HG02610 (cell line): ENCODE data around the gene NAA40.
A peak's percentile ranks its signal among the peaks of the same experiment; 100 is the strongest.
"Not testable (repeated sequence)": the region's sequence is repeated elsewhere in the genome, so short reads cannot be mapped to it uniquely, and the experiment has no call there.

Experiments
- ATAC-seq: cut with Tn5 transposase; IDR thresholded peaks from one replicate; pipeline ENCODE4 v1.9.1; 2021; ENCODE audit warnings: mild to moderate bottlenecking, moderate library complexity; ENCODE audit not compliant: unreplicated experiment

NAA40 gene

DNA sequence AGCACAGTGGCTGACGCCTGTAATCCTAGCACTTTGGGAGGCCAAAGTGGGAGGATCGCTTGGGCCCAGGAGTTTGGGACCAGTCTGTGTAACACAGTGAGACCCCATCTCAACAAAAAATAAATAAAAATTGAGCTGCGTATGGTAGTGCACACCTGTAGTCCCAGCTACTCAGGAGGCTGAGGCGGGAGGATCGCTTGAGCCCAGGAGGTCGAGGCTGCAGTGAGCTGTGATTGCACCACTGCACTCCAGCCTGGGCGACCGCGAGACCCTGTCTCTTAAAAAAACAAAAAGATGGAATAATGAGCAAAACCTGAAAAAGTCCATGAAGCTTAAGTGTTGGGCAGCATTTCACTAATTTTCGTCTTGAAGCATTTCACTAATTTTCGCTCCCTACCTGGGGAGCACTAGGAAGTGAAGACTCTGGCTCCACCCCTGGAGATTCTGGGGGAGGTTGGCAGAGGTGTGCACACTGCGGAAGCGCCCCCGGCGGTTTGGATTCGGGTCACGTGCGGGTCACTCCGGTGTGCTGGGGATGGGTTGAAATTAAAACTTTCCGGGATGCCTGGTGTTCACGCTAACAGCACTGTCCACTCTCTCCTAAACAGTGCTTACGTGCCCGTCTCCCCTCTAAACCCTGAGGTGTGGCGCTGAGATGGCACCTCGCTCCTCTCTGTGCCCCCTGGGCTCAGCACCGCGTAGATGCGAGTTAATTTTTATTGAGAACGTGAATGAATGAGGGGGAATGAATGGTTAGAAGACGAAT lies 906 bp upstream of the NAA40 start:
- no peak for ATAC-seq

DNA sequence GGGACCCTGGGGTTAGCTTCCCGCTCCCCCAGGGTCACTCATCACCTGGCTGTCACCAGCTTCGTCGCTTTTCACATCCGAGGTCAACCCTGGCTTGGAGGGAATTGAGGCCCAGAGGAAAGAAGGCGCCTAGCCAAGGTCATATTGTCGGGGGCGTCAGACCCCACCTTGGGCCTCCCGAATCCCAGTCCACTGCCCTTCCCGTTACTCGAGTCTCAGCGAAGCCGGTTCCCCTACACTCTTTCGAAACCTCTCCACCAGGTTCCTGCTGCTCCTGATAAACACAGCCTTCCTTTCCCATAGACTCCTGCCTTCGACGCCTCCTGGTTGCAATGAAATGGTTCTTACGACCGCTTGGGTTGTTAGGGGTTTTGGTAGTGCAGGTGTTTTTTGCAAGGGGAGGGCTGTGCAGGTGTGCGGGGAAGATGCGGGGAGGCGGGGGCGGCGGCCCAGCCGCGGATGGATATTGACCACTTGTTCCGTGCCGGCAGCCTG lies 642 bp downstream of the NAA40 start:
- no peak for ATAC-seq

DNA sequence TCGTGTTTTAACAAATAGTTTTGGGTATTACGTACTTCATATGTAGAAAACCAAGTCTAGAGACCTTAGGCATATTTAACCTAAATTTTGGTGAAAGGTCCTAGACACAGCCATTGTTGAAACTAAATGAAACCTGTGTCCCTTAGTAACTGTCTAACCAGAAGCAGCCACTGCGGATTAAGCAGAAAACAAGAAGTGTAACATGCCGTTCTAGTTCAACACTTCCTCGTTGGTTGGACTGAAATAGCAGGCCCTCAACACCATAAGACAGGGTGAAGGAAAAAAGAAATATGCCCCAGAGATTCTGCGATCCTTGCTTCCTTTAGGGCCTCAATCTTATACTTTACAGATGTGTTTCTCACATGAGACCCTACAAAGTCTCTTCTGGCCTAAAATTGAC lies 2.0 kb downstream of the NAA40 start:
- ATAC-seq: no peak

DNA sequence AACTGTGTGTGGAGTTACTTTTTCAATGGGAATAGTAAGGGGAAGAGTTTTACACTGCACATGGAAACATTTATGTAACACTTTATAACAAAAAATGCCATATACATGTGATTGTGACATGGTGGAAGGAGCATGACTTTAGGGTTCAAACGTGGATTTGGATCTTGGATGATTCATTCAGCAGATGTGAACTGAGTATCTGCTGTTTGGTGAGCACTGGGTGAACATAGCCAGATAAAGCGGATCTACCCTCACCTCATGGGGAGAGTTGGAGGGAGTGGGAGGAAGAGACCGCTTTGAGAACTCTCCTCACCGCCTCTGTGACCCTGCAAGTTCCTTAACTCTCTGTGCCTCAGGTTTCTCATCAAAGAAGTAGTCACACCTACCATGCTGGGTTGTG lies 3.1 kb downstream of the NAA40 start:
- ATAC-seq: no peak

DNA sequence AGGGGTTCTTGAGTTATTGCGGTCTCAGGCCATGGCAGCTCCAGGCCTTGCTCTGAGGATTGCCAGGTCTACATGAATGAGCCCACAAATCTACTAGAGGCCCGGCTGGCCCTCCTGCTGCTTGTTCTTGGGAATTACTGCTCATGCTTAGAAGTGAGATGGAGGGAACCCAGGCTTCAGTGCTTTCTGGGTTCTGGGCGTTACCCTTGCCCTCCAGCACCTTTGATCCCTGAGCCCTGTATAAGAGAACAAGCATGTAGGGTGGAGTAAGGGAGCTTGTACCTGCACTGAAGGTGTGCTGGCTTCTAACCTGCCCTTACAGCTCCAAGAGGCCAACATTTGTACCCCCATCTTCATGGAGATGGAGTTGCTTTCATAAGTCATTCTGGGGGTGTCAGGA lies 4.0 kb downstream of the NAA40 start:
- no peak for ATAC-seq

DNA sequence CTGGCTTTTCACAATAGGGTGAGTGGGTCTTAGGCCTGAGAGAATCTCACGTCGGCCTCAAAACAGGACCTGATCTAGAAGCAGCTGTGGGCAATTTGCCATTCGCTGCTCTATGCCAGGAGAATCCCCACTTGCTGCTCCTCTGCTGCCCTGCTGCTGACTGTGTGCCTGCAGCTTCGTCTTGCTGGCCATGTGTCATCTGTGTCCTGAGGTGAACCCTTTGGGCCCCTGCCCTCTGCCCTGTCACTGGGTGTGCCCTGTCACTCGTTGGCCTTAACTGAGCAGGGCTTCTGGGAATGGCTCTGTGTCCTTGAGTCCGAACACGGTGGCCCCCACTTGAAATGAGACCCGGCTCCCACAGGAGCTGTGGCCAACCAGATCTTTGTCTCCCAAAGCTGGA lies 6.2 kb downstream of the NAA40 start:
- ATAC-seq: no peak

DNA sequence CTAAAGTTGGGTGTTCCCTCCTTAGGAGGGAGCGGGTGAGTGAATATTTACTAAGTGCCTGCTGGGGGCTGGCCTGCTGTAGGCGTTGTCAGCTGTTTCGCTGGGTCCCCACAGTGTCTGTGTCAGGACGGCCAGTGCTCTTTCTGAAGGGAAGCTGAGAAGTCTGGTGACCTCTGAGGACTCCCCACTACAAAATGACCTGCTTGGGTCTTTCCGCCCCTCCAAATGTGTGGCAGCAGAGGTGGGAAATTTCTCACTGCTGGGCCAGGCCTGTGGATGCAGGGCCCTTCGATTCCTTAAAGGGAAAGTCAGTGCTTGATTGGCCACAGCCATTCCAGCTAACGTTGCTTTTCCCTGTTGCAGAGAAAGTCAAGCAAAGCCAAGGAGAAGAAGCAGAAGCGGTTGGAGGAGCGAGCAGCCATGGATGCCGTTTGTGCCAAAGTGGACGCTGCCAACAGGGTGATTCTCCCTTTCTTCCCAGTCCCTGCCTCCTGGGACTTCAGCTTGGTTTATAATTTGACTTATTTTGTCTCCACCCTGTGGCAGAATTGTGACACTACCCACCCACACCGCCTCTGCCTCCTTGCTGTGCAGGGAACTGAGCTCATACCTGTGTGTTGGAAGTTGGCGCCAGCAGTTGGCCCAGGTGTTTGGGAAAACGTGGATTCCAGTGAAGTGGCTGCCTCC lies 6.8 kb downstream of the NAA40 start:
- no peak for ATAC-seq

DNA sequence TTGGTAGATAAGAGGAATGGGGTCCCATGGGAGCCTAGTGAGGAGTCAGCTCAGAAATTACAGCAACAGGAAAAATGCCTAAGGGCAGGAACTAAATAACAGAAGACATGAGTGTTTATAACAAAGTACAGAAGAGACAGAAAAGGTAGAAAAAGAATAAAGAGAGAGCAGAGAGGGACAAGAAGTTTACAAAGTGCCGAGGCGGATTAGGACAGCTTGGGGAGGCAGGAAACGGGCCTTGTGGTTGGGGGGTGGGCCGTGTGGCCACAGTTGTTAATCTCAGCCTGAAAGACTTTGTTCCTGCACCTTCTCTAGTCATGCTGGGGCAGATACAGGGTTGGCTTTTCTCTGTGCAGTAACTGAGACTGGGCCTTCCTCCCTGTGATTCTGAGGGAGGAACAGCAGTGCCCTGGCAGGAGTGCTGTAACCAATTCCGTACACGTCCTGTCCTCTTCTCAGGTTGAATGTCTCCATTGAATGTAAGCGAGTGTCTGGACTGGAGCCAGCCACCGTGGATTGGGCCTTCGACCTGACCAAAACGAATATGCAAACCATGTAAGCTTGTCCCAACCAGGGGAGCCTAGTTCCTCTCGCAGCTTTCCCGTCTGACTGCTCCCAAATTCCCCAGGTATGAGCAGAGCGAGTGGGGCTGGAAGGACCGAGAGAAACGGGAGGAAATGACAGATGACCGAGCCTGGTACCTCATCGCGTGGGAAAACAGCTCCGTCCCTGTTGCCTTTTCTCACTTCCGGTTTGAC lies 13.2 kb downstream of the NAA40 start:
- ATAC-seq: peak; percentile 63

DNA sequence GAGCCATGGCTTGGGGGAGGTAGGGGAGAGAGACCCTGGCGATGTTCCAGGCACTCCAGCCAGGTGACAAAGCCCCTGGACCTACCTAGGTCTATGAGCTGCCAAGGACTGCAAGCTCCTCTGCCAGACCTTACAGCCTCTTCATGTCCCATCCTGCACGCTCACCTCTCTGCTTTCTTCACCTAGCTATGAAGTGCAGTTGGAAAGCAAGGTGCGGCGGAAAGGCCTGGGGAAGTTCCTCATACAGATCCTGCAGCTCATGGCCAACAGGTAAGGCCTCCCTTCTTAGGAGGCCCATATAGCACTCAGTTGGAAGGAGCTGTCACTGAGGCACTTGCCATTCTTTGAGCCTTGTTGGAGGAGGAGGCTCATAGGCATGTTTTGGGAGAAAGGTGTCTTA lies 13.8 kb downstream of the NAA40 start:
- no peak for ATAC-seq

DNA sequence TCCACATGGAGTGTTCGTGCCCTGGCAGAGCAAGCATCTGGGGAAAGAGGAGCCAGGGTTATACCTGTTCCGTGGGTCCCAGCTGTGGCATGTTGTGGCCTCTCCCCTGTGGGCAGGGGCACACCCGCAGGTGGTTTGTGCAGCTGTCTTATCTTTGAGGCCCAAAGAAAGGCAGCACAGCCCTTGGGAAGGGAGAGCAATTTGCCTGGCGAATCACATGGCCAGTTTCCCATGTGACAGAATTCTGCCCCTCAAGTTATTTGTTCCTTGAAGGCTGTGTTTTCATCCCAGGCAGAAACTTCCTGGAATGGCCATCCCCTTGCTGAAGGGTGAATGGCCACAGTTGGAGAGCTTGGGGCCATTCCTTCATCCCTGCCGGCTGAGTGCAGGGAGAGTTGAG lies 19.2 kb downstream of the NAA40 start:
- ATAC-seq: no peak

DNA sequence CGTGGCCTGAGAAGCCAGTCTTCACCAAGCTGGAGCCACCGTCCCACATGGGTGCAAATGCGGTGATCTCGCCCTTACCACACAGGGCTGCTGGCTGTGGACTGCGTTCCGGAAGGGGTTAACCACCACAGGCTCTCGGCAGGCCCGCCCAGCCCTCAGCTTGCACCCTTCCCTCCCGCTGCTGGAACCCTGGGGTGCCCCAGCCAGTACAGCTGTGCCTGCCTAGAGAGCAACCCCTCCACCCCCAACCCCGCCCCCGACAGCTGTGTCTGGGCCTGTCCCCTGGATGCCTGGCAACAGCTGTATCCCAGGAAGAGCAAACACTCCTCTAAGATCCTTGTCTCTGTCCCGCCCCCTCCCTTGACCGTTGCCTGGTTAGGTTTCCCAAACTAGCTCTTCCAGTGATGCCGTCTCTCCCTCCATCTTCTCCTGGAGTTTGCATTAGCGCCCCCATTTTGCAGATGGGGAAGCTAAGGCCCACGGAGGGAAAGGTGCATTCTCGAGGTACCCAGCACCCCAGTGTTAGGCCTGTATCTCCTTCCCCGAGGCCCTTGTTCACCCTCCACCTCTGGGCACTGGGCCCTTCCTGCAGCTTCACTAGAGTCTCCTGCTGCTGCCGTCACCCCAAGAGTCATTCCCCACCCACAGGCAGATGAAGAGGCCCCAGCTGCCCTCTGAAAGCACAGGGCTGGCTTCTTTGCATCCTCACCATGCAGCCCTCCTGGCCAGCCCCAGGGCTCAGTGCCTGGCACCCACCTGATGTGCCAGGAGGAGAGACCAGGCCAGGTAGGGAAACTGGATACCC lies 23.0 kb downstream of the NAA40 start:
- ATAC-seq: no peak

DNA sequence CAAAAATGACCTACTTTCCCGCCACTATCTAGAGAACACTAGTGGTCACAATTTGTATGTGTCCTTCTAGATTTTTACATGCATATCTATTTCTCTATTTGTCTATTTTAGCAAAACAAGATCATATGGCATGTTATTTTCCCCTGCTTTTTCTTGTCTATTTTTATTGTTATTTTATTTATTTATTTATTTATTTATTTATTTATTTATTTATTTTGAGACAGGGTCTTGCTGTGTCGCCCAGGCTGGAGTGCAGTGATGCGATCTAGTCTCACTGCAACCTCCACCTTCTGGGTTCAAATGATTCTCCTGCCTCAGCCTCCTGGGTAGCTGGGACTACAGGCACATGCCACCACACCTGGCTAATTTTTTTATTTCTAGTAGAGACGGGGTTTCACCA lies 25.1 kb downstream of the NAA40 start:
- not testable (repeated sequence) for ATAC-seq

DNA sequence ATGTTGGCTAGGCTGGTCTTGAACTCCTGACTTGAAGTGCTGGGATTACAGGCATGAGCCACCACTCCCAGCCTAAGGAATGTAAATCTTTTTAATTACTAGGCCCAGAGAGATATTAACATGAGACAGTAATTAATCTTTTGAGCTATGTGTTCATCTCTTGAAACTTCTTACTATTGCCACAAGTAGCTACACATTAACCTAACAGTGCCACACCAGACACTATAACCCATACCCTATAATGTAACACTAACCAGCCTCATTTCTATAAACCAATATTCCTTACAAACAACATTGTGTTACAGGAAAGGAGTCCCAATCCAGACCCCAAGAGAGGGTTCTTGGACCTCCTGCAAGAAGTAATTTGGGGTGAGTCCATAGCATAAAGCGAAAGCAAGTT lies 27.6 kb downstream of the NAA40 start:
- ATAC-seq: no peak

DNA sequence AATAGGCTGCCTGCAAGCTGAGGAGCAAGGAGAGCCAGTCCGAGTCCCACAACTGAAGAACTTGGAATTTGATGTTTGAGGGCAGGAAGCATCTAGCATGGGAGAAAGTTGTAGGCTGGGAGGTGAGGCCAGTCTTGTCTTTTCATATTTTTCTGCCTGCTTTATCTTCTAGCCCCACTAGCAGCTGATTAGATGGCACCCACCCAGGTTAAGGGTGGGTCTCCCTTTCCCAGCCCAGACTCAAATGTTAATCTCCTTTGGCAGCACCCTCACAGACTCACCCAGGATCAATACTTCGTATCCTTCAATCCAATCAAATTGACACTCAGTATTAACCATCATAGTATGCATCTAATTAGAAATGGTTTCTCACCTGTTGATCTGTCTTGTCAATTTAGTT lies 30.7 kb downstream of the NAA40 start:
- ATAC-seq: no peak

DNA sequence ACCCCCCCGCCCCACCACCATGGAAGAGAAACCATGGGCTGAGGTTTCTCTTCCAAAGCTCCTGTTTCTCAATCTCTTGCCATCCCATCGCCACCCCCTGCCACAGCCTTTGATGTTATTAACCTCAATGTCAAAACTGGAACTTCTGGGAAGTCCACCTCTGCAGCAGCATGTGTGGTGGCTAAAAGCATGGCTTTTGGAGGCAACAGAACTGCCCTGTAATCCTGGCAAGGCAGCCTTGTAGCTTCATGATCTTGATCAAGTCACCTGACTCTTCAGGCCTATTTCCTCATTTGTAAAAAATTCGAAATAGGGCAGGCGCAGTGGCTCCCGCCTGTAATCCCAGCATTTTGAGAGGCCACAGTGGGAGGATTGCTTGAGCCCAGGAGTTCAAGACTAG lies 32.1 kb downstream of the NAA40 start:
- ATAC-seq: no peak

DNA sequence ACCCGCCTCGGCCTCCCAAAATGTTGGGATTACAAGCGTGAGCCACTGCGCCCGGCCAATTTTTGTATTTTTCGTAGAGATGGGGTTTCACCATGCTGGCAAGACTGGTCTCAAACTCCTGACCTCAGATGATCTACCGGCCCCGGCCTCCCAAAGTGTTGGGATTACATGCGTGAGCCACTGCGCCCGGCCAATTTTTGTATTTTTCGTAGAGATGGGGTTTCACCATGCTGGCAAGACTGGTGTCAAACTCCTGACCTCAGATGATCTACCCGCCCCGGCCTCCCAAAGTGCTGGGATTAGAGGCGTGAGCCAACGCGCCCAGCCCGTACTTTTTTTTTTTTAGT lies 35.1 kb downstream of the NAA40 start:
- ATAC-seq: not testable (repeated sequence)

DNA sequence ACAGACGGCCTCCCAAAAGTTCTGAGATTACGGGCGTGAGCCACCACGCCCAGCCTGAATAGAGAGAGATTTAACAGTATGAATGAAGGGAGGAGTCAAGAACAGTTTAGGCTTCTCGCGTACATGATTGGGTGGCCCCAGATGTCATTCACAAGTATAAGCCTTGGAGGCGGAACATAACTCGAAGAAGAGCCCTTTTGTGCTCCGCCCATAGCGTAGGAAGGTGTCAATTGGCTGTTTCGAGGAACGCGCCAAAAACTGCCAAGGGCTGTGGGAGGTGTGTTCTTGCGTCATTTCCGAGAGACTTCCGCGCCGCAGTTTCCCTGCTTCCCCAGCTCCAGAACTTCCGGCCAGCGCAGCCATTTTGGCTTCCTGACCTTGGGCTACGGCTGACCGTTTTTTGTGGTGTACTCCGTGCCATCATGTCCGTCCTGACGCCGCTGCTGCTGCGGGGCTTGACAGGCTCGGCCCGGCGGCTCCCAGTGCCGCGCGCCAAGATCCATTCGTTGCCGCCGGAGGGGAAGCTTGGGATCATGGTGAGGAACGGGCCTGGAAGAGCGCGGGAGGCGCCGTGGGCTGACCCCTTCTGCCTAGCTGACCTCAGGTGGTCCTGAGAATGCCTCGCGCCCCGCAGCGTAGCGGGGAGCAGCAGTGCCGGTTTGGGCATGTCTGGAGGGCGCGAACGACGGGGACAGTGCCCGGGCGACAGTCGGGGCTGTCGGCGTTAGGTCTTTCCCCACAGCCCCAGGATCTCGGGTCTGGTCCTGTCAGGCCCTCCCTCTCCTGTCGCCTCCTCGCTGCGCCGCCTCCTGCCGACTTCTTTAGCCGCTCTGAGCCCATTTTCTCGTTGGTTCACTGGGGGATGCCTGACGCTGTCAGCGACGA lies 35.7 kb downstream of the NAA40 start, which contains the start of gene COX8A:
Gene COX8A (plus strand): TSS at position 362 of the 885 bp plus-strand sequence. CDS start 61 bp downstream, at position 423.
- peak; percentile 97 for ATAC-seq

DNA sequence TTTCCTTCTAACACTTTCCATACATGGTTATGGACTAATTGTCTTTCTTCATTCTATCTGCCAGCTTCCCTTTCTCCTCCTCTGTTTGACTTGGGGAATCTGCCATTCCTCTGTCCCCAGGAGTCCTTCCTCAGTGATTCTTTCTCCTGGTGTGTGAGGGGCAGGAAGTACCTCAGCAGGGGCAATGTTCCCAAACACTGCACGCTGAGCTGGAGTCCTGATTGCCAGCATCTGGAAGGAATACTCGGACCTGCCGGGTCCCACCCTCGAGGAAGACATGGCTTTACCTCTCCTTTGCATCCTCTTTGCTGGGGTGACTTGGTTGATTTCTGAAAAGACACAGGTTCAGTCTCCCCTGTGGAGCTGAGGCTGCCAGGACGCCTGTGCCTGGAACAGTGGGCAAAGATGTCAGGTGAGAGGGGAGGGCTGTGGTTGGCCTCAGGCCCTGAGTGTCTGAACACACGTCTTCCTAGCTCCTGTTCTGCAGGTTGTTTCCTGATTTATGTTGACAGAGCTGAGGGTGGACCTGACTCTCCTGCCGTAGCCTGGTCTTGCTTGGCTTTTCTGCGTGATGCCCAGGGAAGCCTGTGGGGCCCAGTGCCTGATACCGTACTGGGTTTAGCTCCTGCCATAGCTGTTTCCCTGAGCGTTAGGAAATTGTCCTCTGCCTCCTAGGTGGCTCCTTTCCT lies 39.9 kb downstream of the NAA40 start:
- no peak for ATAC-seq

DNA sequence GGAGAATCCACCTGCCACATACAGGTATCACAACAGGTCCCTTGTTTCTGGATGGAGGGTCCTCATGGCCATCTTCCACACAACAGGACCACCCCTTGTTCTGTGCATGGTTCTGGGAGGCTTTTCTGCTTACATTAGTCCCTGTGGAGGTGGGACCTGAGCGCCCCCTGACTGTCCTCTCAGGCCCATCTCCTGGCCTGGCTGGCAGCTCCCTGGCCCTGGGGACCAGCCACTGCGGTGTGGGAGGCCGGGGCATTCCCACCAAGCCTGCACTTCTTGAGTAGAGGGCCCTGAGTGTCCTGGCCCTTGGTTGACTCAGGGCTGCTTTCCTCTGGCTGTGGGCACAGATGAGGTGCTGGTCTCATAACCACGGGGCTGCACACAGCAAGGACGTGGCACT lies 40.6 kb downstream of the NAA40 start:
- no peak for ATAC-seq
